Right lobe of liver (tissue), 4 donors: ENCODE data around the gene RNF121.

ENCODE experiments used
- CTCF ChIP-seq, 4 donors: fragments of 200-600 bp in 3 of 4; fragments of 450-650 bp in 1 of 4; IDR thresholded peaks; one replicate each; pipeline versions ENCODE4 v1.5.1 to v1.8.0; 2016 to 2022; ENCODE audit warnings: antibody characterized with exemption in 4 of 4, mild to moderate bottlenecking in 2 of 4
- POLR2A ChIP-seq: fragments of 450-650 bp; IDR thresholded peaks from one replicate; pipeline ENCODE4 v1.6.1; 2017; ENCODE audit warnings: antibody characterized with exemption, mild to moderate bottlenecking
- donor health status: DM: no; HTN: no; CAD: no.
- donor health status: DM: no; HTN: no; CAD: no.
- donor health status: DM: no; HTN: yes; CAD: no.

GRCh38 chr11:72024069-72024754, 95.4 kb downstream of the RNF121 start:
- TF ChIP-seq CTCF (IDR thresholded peaks at IDR 0.05) (no peak), POLR2A (no peak)
